H9 (cell line): ENCODE measurements around the gene ZNF534. TPM values are rescaled to one million over a fixed set of nuclear protein-coding genes. Genes with fewer than 3 reads are reported as not detected.

Source experiments
- DNase-seq: peaks from one replicate; pipeline ENCODE4 v3.0.0-alpha.2; 2017
- H2AFZ ChIP-seq: one replicate; pipeline ENCODE4 v1.6.1; 2013; ENCODE audit warnings: mild to moderate bottlenecking, low read length, control low read depth, moderate library complexity
- H2AK5ac ChIP-seq: 2 replicates; pipeline ENCODE4 v1.6.1; 2013; ENCODE audit warnings: low read length, control low read depth, mixed read lengths; ENCODE audit not compliant: insufficient read length
- H2BK120ac ChIP-seq: one replicate; pipeline ENCODE4 v1.6.1; 2013; ENCODE audit warnings: low read depth, mild to moderate bottlenecking, low read length, control low read depth, inconsistent platforms; ENCODE audit not compliant: poor library complexity, severe bottlenecking
- H2BK12ac ChIP-seq: 2 replicates; pipeline ENCODE4 v1.6.1; 2013; ENCODE audit warnings: low read length, control low read depth, mixed read lengths, low read depth; ENCODE audit not compliant: insufficient read length
- H2BK15ac ChIP-seq: 2 replicates; pipeline ENCODE4 v1.6.1; 2013; ENCODE audit warnings: low read depth, low read length, control low read depth
- H2BK20ac ChIP-seq: one replicate; pipeline ENCODE4 v1.6.1; 2013; ENCODE audit warnings: low read depth, mild to moderate bottlenecking, low read length, control low read depth, inconsistent platforms; ENCODE audit not compliant: poor library complexity, severe bottlenecking
- H2BK5ac ChIP-seq: 2 replicates; pipeline ENCODE4 v1.6.1; 2013; ENCODE audit warnings: low read length, control low read depth, mixed read lengths; ENCODE audit not compliant: insufficient read length
- H3K14ac ChIP-seq: 2 replicates; pipeline ENCODE4 v1.6.1; 2013; ENCODE audit warnings: low read length, control low read depth; ENCODE audit not compliant: insufficient read depth
- H3K18ac ChIP-seq: 2 replicates; pipeline ENCODE4 v1.6.1; 2013; ENCODE audit warnings: low read depth, mild to moderate bottlenecking, mixed read lengths, low read length, control low read depth; ENCODE audit not compliant: insufficient read length
- H3K23ac ChIP-seq: 2 replicates; pipeline ENCODE4 v1.6.1; 2013; ENCODE audit warnings: low read length, control low read depth, mixed read lengths, low read depth; ENCODE audit not compliant: insufficient read length
- H3K23me2 ChIP-seq: 2 replicates; pipeline ENCODE4 v1.6.1; 2013; ENCODE audit warnings: low read depth, mild to moderate bottlenecking, mixed read lengths, low read length, control low read depth; ENCODE audit not compliant: insufficient read length, poor library complexity, severe bottlenecking
- H3K27ac ChIP-seq: 2 replicates; pipeline ENCODE4 v1.5.1; 2013; ENCODE audit warnings: low read length, control low read depth, mixed read lengths, low read depth; ENCODE audit not compliant: insufficient read length
- H3K27me3 ChIP-seq: 2 replicates; pipeline ENCODE4 v1.6.1; 2013; ENCODE audit warnings: low read length, control low read depth, inconsistent platforms; ENCODE audit not compliant: insufficient read depth
- H3K4ac ChIP-seq: 2 replicates; pipeline ENCODE4 v1.6.1; 2013; ENCODE audit warnings: low read depth, mild to moderate bottlenecking, control low read depth, inconsistent platforms, low read length, moderate library complexity
- H3K4me1 ChIP-seq: 2 replicates; pipeline ENCODE4 v1.6.1; 2013; ENCODE audit warnings: low read length, control low read depth, inconsistent platforms; ENCODE audit not compliant: insufficient read depth
- H3K4me2 ChIP-seq: 2 replicates; pipeline ENCODE4 v1.6.1; 2013; ENCODE audit warnings: low read length, control low read depth, mixed read lengths; ENCODE audit not compliant: insufficient read length, insufficient read depth
- H3K56ac ChIP-seq: 2 replicates; pipeline ENCODE4 v1.6.1; 2013; ENCODE audit warnings: low read depth, mild to moderate bottlenecking, mixed read lengths, low read length, control low read depth; ENCODE audit not compliant: insufficient read length
- H3K79me1 ChIP-seq: 2 replicates; pipeline ENCODE4 v1.6.1; 2013; ENCODE audit warnings: low read depth, mild to moderate bottlenecking, moderate library complexity, low read length, control low read depth, inconsistent platforms; ENCODE audit not compliant: insufficient read depth, poor library complexity, severe bottlenecking
- H3K79me2 ChIP-seq: 2 replicates; pipeline ENCODE4 v1.6.1; 2013; ENCODE audit warnings: low read length, control low read depth, inconsistent platforms; ENCODE audit not compliant: insufficient read depth
- H3K9ac ChIP-seq: 2 replicates; pipeline ENCODE4 v1.6.1; 2013; ENCODE audit warnings: low read length, control low read depth, mixed read lengths; ENCODE audit not compliant: insufficient read length; ENCODE audit errors: extremely low read depth
- H3K9me3 ChIP-seq: one replicate; pipeline ENCODE4 v1.6.1; 2013; ENCODE audit warnings: low read depth, low read length, inconsistent platforms; ENCODE audit not compliant: control insufficient read depth
- H3T11ph ChIP-seq: one replicate; pipeline ENCODE4 v1.6.1; 2013; ENCODE audit warnings: mild to moderate bottlenecking, low read length, control low read depth, inconsistent platforms
- H4K20me1 ChIP-seq: one replicate; pipeline ENCODE4 v1.6.1; 2013; ENCODE audit not compliant: control insufficient read depth, insufficient read length, insufficient read depth
- H4K5ac ChIP-seq: 2 replicates; pipeline ENCODE4 v1.6.1; 2013; ENCODE audit warnings: low read depth, mild to moderate bottlenecking, mixed read lengths, low read length, control low read depth; ENCODE audit not compliant: insufficient read length
- H4K8ac ChIP-seq: replicated peaks from 2 replicates; pipeline ENCODE4 v1.6.1; 2013; ENCODE audit warnings: low read length, control low read depth, mixed read lengths, low read depth; ENCODE audit not compliant: insufficient read length
- H4K91ac ChIP-seq: 2 replicates; pipeline ENCODE4 v1.6.1; 2013; ENCODE audit warnings: low read depth, mild to moderate bottlenecking, moderate library complexity, mixed read lengths, low read length, control low read depth; ENCODE audit not compliant: insufficient read length
- H3K27ac Mint-ChIP-seq, 3 experiments: 2 replicates in 2 of 3; 3 replicates in 1 of 3; pipeline ENCODE4 v1.8.0; 2020 to 2021; ENCODE audit warnings: mixed read lengths in 3 of 3, mild to moderate bottlenecking in 1 of 3, moderate library complexity in 1 of 3
- H3K27me3 Mint-ChIP-seq: 2 replicates; pipeline ENCODE4 v1.8.0; 2021; ENCODE audit warnings: low read depth, mild to moderate bottlenecking, moderate library complexity, mixed read lengths
- H3K36me3 Mint-ChIP-seq, 3 experiments: 2 replicates in 2 of 3; 3 replicates in 1 of 3; pipeline ENCODE4 v1.8.0; 2020 to 2021; ENCODE audit warnings: low read depth in 3 of 3, mixed read lengths in 3 of 3; ENCODE audit not compliant: insufficient read depth in 1 of 3
- H3K4me1 Mint-ChIP-seq, 2 experiments: 2 replicates each; pipeline ENCODE4 v1.8.0; 2020; ENCODE audit warnings: mixed read lengths in 2 of 2
- H3K4me3 Mint-ChIP-seq, 2 experiments: 2 replicates in 1 of 2; 3 replicates in 1 of 2; pipeline ENCODE4 v1.8.0; 2020 to 2021; ENCODE audit warnings: mild to moderate bottlenecking in 2 of 2, mixed read lengths in 2 of 2, moderate library complexity in 1 of 2
- H3K9me3 Mint-ChIP-seq, 2 experiments: 2 replicates in 1 of 2; 3 replicates in 1 of 2; pipeline ENCODE4 v1.8.0; 2020; ENCODE audit warnings: mild to moderate bottlenecking in 2 of 2, mixed read lengths in 2 of 2, moderate library complexity in 1 of 2
- CTCF ChIP-seq: fragments of 200-600 bp; sonication (generic); conservative IDR thresholded peaks from 3 replicates; pipeline ENCODE4 v1.8.0; 2021; ENCODE audit warnings: antibody characterized with exemption, mild to moderate bottlenecking
- WGBS: extraction: QIAGEN DNeasy Blood & Tissue Kit; methylation state at CpG from one replicate; pipeline ENCODE4 v1.1.7; 2013; ENCODE audit warnings: missing lambda C conversion rate, low lambda C conversion rate, mixed read lengths; ENCODE audit not compliant: insufficient read length; ENCODE audit errors: extremely low coverage; 5-methylcytosine and 5-hydroxymethylcytosine counted together
- long read RNA-seq: library from polyadenylated mRNA; unstranded; transcript quantifications from one replicate; pipeline ENCODE4 v2.0.0, GENCODE V29; 2020
- total RNA-seq: library from RNA; stranded (reverse); gene quantifications from 2 replicates; pipeline ENCODE4 v1.2.1, GENCODE V29; 2021

Gene ZNF534
- not detected in 2 replicates for total RNA-seq
- long read RNA-seq: 0 reads

- H3K36me3 Mint-ChIP-seq: peaks cover 4 to 8% (median 7%) of the 10 kb centered on the region in 3 experiments
- Histone ChIP-seq H2BK20ac (no peak within 1 kb of the TSS), H2AFZ (no peak within 1 kb of the TSS), H3K79me2 (no peaks in the 10 kb centered on the region), H3K56ac (no peak within 1 kb of the TSS), H3K27me3 (no peaks in the 10 kb centered on the region), H4K5ac (no peak within 1 kb of the TSS), H2BK12ac (no peak within 1 kb of the TSS), H3K4ac (no peak within 1 kb of the TSS), H3K18ac (no peak within 1 kb of the TSS), H4K91ac (no peak within 1 kb of the TSS), H2BK120ac (no peak within 1 kb of the TSS), H3K4me1 (no peaks in the 10 kb centered on the region), H3K23me2 (no peaks in the 10 kb centered on the region), H3K27ac (no peak within 1 kb of the TSS), H3K4me2 (no peak within 1 kb of the TSS), H3K14ac (no peak within 1 kb of the TSS), H3K79me1 (no peaks in the 10 kb centered on the region), H3K9me3 (peaks cover 54% of the 10 kb centered on the region), H2BK15ac (no peak within 1 kb of the TSS), H3K9ac (no peak within 1 kb of the TSS), H2AK5ac (no peak within 1 kb of the TSS), H3K23ac (no peak within 1 kb of the TSS), H2BK5ac (no peak within 1 kb of the TSS), H3T11ph (no peak within 1 kb of the TSS), H4K20me1 (no peaks in the 10 kb centered on the region), H4K8ac (no peak within 1 kb of the TSS)
- H3K9me3 Mint-ChIP-seq: peaks cover 85 to 96% of the 10 kb centered on the region in 2 experiments
- no peak for DNase-seq
- H3K27ac Mint-ChIP-seq: no peak within 1 kb of the TSS
- peaks cover 0 to 5% of the 10 kb centered on the region in 2 experiments; a peak in 2 of 4 replicates for H3K4me1 Mint-ChIP-seq
- WGBS: no CpG with 5 or more reads among the region's 27 CpGs
- no peak for TF ChIP-seq CTCF
- H3K27me3 Mint-ChIP-seq: peaks cover 4% of the 10 kb centered on the region; the same call in 1 of the 2 replicates
- H3K4me3 Mint-ChIP-seq: no peak within 1 kb of the TSS; a peak in 1 of 5 replicates
These were observed at the start of gene ZNF534 for GRCh38 chr19:52428937-52429336. Gene ZNF534 (plus strand): TSS chr19:52429148. CDS start chr19:52431475, 2,327 bp downstream.
